Glutamatergic neuron (in vitro differentiated cells): ENCODE data around the gene PPHLN1. TPM values are rescaled to one million over a fixed set of nuclear protein-coding genes. Genes with fewer than 3 reads are reported as not detected.

Experiments used
- DNase-seq: peaks from one replicate; pipeline ENCODE4 v3.0.0; 2022
- H3K27ac Mint-ChIP-seq: one replicate; pipeline ENCODE4 v1.8.0; 2020; ENCODE audit warnings: mild to moderate bottlenecking, mixed read lengths, inconsistent platforms; ENCODE audit not compliant: unreplicated experiment
- H3K27me3 Mint-ChIP-seq: one replicate; pipeline ENCODE4 v1.8.0; 2020; ENCODE audit warnings: mild to moderate bottlenecking, moderate library complexity, mixed read lengths, inconsistent platforms; ENCODE audit not compliant: unreplicated experiment
- H3K36me3 Mint-ChIP-seq: one replicate; pipeline ENCODE4 v1.8.0; 2020; ENCODE audit warnings: mild to moderate bottlenecking, mixed read lengths, inconsistent platforms; ENCODE audit not compliant: unreplicated experiment
- H3K4me1 Mint-ChIP-seq: one replicate; pipeline ENCODE4 v1.8.0; 2020; ENCODE audit warnings: mild to moderate bottlenecking, low read depth, mixed read lengths, inconsistent platforms; ENCODE audit not compliant: unreplicated experiment
- H3K4me3 Mint-ChIP-seq: one replicate; pipeline ENCODE4 v1.8.0; 2020; ENCODE audit warnings: mild to moderate bottlenecking, mixed read lengths, inconsistent platforms; ENCODE audit not compliant: unreplicated experiment
- H3K9me3 Mint-ChIP-seq: one replicate; pipeline ENCODE4 v1.8.0; 2020; ENCODE audit warnings: mild to moderate bottlenecking, moderate library complexity, mixed read lengths, inconsistent platforms; ENCODE audit not compliant: unreplicated experiment
- CTCF ChIP-seq: fragments of 200-600 bp; sonication (generic); IDR thresholded peaks from one replicate; pipeline ENCODE4 v1.5.0; 2021; ENCODE audit not compliant: partially characterized antibody, unreplicated experiment
- total RNA-seq: library from RNA; stranded (reverse); fragmentation: NEBNext Ultra II Directional; extraction: Animal tissue kit (Norgen Biotek cat#: 25700); gene quantifications from one replicate; pipeline ENCODE4 v1.2.1, GENCODE V29; 2021; ENCODE audit not compliant: unreplicated experiment

The PPHLN1 gene
- total RNA-seq, 1 donor from 2014 or later, result 64.4 TPM

GRCh38 chr12:42281844-42282243 lies 44.1 kb upstream of the PPHLN1 start:
- Mint-ChIP-seq H3K27me3 (peaks cover 2% of the 10 kb centered on the region), H3K36me3 (no peaks in the 10 kb centered on the region), H3K4me3 (no peak overlapping the region), H3K27ac (no peak overlapping the region), H3K9me3 (no peaks in the 10 kb centered on the region), H3K4me1 (no peaks in the 10 kb centered on the region)
- no peak for TF ChIP-seq CTCF
- no peak for DNase-seq

- no peaks in the 10 kb centered on the region for H3K4me1 Mint-ChIP-seq
Measured at GRCh38 chr12:42282294-42282693, 43.7 kb upstream of the PPHLN1 start.

GRCh38 chr12:42283739-42284138 lies 42.2 kb upstream of the PPHLN1 start:
- Mint-ChIP-seq H3K27ac (no peak overlapping the region), H3K36me3 (no peaks in the 10 kb centered on the region), H3K4me3 (no peak overlapping the region), H3K9me3 (no peaks in the 10 kb centered on the region), H3K27me3 (no peaks in the 10 kb centered on the region), H3K4me1 (no peaks in the 10 kb centered on the region)
- DNase-seq, result no peak
- no peak for TF ChIP-seq CTCF

More at GRCh38 chr12:42282294-42282693, 43.7 kb upstream of the PPHLN1 start:
- DNase-seq, result no peak
- no peak for TF ChIP-seq CTCF
- peaks cover 2% of the 10 kb centered on the region for H3K27me3 Mint-ChIP-seq
- no peak overlapping the region for H3K4me3 Mint-ChIP-seq
- no peaks in the 10 kb centered on the region for H3K9me3 Mint-ChIP-seq
- H3K36me3 Mint-ChIP-seq, result no peaks in the 10 kb centered on the region
- H3K27ac Mint-ChIP-seq, result no peak overlapping the region

- no peak overlapping the region for H3K4me3 Mint-ChIP-seq
- no peaks in the 10 kb centered on the region for H3K36me3 Mint-ChIP-seq
- no peak for DNase-seq
- TF ChIP-seq CTCF, result no peak
- no peaks in the 10 kb centered on the region for H3K4me1 Mint-ChIP-seq
- H3K9me3 Mint-ChIP-seq, result no peaks in the 10 kb centered on the region
- no peak overlapping the region for H3K27ac Mint-ChIP-seq
- H3K27me3 Mint-ChIP-seq, result no peaks in the 10 kb centered on the region
Measured at GRCh38 chr12:42284157-42284556, 41.8 kb upstream of the PPHLN1 start.

GRCh38 chr12:42284876-42285275 lies 41.1 kb upstream of the PPHLN1 start:
- no peak for DNase-seq
- no peaks in the 10 kb centered on the region for H3K27me3 Mint-ChIP-seq
- H3K9me3 Mint-ChIP-seq, result no peaks in the 10 kb centered on the region
- TF ChIP-seq CTCF, result no peak
- H3K4me3 Mint-ChIP-seq, result no peak overlapping the region
- H3K27ac Mint-ChIP-seq, result no peak overlapping the region
- H3K36me3 Mint-ChIP-seq, result no peaks in the 10 kb centered on the region
- H3K4me1 Mint-ChIP-seq, result no peaks in the 10 kb centered on the region
